ENCODE results near the gene UHMK1. TPM values are rescaled to one million over a fixed set of nuclear protein-coding genes. Genes with fewer than 3 reads are reported as not detected.

Gene UHMK1
- total RNA-seq, 4 donors from 2014 or later, result 60.2 to 91.0 (median 79.7) TPM

GRCh38 chr1:162571696-162572095 lies 74.1 kb downstream of the UHMK1 start:
- in situ Hi-C loops (cut with MboI; ENCODE audit: low sequenced_read_pairs in 4 of 4), result no loop called here
- Histone ChIP-seq H3K4me3 (no peak overlapping the region), H3K27ac (peak overlapping the region in 1 of 4 donors; percentile 30), H3K27me3 (no peaks in the 10 kb centered on the region), H3K36me3 (peaks cover 0 to 18% of the 10 kb centered on the region in 2 donors), H3K9me3 (no peaks in the 10 kb centered on the region), H3K4me1 (peaks cover 9 to 14% of the 10 kb centered on the region in 2 donors)
- ATAC-seq, result no peak
- intact Hi-C loops (cut with DNase I; ENCODE audit: low total_unique reads), result no loop called here
- DNase-seq, result no peak
- TF ChIP-seq CTCF (IDR thresholded peaks at IDR 0.05 in 4 of 5, conservative IDR thresholded peaks at IDR 0.05 in 1 of 5) (no peak), POLR2A (IDR thresholded peaks at IDR 0.05) (no peak)

GRCh38 chr1:162573136-162573535 lies 75.5 kb downstream of the UHMK1 start:
- in situ Hi-C loops (cut with MboI; ENCODE audit: low sequenced_read_pairs in 4 of 4) (no loop called here), intact Hi-C loops (cut with DNase I; ENCODE audit: low total_unique reads) (no loop called here)
- no peak for ATAC-seq

GRCh38 chr1:162578071-162578700 lies 80.6 kb downstream of the UHMK1 start:
- intact Hi-C loops (cut with DNase I; ENCODE audit: low total_unique reads), result no loop called here
- in situ Hi-C loops (cut with MboI; ENCODE audit: low sequenced_read_pairs in 4 of 4), result no loop called here
- ATAC-seq (peak in 1 of 2 donors; percentile 63), DNase-seq (no peak)
- peaks cover 0 to 20% of the 10 kb centered on the region in 2 donors for H3K36me3 ChIP-seq
- H3K9me3 ChIP-seq, result no peaks in the 10 kb centered on the region
- peak overlapping the region; percentile 34 to 65 (median 54) for H3K27ac ChIP-seq
- no peaks in the 10 kb centered on the region for H3K27me3 ChIP-seq
- H3K4me3 ChIP-seq, result no peak overlapping the region
- H3K4me1 ChIP-seq, result peaks cover 15 to 19% of the 10 kb centered on the region in 2 donors
- TF ChIP-seq CTCF (IDR thresholded peaks at IDR 0.05 in 4 of 5, conservative IDR thresholded peaks at IDR 0.05 in 1 of 5) (no peak), POLR2A (IDR thresholded peaks at IDR 0.05) (no peak)

More at GRCh38 chr1:162573136-162573535, 75.5 kb downstream of the UHMK1 start:
- TF ChIP-seq POLR2A (IDR thresholded peaks at IDR 0.05) (no peak), CTCF (IDR thresholded peaks at IDR 0.05 in 4 of 5, conservative IDR thresholded peaks at IDR 0.05 in 1 of 5) (no peak)
- peaks cover 0 to 15% of the 10 kb centered on the region in 2 donors for H3K36me3 ChIP-seq
- DNase-seq, result no peak
- H3K4me3 ChIP-seq, result no peak overlapping the region
- H3K27me3 ChIP-seq, result no peaks in the 10 kb centered on the region
- no peak overlapping the region for H3K27ac ChIP-seq
- no peaks in the 10 kb centered on the region for H3K9me3 ChIP-seq
- peaks cover 9 to 14% of the 10 kb centered on the region in 2 donors for H3K4me1 ChIP-seq

GRCh38 chr1:162578936-162579335 lies 81.3 kb downstream of the UHMK1 start:
- no peaks in the 10 kb centered on the region for H3K27me3 ChIP-seq
- H3K4me1 ChIP-seq, result peaks cover 15 to 19% of the 10 kb centered on the region in 2 donors
- DNase-seq (no peak), ATAC-seq (no peak)
- peaks cover 0 to 21% of the 10 kb centered on the region in 2 donors for H3K36me3 ChIP-seq
- H3K27ac ChIP-seq, result peak overlapping the region in 3 of 4 donors; percentile 34 to 65 (median 63)
- H3K4me3 ChIP-seq, result no peak overlapping the region
- H3K9me3 ChIP-seq, result no peaks in the 10 kb centered on the region
- TF ChIP-seq CTCF (IDR thresholded peaks at IDR 0.05 in 4 of 5, conservative IDR thresholded peaks at IDR 0.05 in 1 of 5) (no peak), POLR2A (IDR thresholded peaks at IDR 0.05) (no peak)
- in situ Hi-C loops (cut with MboI; ENCODE audit: low sequenced_read_pairs in 4 of 4), result no loop called here
- intact Hi-C loops (cut with DNase I; ENCODE audit: low total_unique reads), result no loop called here

Other genes starting within 250 kb of the UHMK1 start
- gene SPATA46, start 121.0 kb upstream of the UHMK1 start, total RNA-seq, result 1 to 10 TPM in 1 of 4 donors, not detected in 3; 1.7 TPM
- under 1 TPM; 0.36 to 0.95 (median 0.60) TPM for gene C1orf226, start 116.1 kb upstream of the UHMK1 start, total RNA-seq
- gene SH2D1B, start 85.7 kb upstream of the UHMK1 start, total RNA-seq, result 10 to 100 TPM in 1 of 4 donors, 1 to 10 TPM in 3; 2.1 to 34.2 (median 4.1) TPM
- gene UAP1, start 63.9 kb downstream of the UHMK1 start, total RNA-seq, result 10 to 100 TPM; 29.2 to 57.3 (median 43.2) TPM
- gene DDR2, start 134.6 kb downstream of the UHMK1 start, total RNA-seq, result 10 to 100 TPM in 2 of 4 donors, 1 to 10 TPM in 2; 9.8 to 15.4 (median 10.6) TPM